ENCODE measurements around the gene TPP1. TPM values are rescaled to one million over a fixed set of nuclear protein-coding genes. Genes with fewer than 3 reads are reported as not detected.

The TPP1 gene
- total and polyA plus RNA-seq, 2 of the 13 experiments (the other 11 are each of a cell fraction or from before 2014, with no cell fraction given): 13.9 to 74.6 TPM

DNA sequence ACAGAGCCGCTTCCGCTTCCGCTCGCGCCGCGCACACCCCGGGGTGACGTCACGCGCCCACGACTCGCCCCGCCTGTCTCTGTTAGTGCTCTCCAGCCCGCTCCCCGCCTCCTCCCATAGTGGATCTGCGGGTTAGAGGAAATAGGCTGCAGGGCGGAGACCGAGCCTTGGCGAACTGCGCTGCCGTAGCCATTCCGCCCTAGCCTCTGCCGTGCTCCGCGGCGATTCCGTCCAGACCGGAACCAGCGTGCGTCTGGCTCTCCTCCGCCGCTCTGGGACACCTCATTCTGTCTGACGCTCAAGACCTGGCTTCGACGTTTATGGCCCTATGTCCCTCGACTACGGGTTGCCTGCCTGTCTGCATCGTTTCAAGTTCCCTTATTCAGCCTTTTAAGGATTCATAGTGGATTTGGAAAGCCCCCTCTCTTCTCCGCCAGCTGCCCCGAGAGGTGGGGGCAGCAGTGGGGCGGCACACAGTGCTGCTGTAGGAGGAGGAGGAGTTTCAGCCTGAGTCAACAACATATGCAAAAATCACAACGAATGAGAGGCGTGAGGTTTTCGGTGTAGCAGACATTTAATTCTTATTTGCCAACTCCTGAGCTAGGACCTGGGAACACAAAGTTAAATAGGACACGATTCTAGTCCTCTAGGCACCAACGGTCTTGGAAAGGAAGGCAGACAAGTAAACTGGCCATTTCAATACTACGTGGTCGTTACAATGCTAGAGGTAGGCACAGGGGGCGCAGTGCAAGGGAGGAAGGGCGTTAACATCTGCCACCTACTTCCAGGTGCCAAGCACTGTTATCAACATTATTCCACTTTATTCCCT lies 6.8 kb downstream of the TPP1 start, which contains the start of gene TAF10 (continued):
- TF ChIP-seq, protein P1, sequence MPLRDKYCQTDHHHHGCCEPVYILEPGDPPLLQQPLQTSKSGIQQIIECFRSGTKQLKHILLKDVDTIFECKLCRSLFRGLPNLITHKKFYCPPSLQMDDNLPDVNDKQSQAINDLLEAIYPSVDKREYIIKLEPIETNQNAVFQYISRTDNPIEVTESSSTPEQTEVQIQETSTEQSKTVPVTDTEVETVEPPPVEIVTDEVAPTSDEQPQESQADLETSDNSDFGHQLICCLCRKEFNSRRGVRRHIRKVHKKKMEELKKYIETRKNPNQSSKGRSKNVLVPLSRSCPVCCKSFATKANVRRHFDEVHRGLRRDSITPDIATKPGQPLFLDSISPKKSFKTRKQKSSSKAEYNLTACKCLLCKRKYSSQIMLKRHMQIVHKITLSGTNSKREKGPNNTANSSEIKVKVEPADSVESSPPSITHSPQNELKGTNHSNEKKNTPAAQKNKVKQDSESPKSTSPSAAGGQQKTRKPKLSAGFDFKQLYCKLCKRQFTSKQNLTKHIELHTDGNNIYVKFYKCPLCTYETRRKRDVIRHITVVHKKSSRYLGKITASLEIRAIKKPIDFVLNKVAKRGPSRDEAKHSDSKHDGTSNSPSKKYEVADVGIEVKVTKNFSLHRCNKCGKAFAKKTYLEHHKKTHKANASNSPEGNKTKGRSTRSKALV (CRISPR knock-in tag; IDR thresholded peaks at IDR 0.05): no peak
- TF ChIP-seq PITX1 (CRISPR knock-in tag; IDR thresholded peaks at IDR 0.05) (peak; percentile 73; the same call in 1 of the 2 replicates), CREM (IDR thresholded peaks at IDR 0.05) (peak; percentile 83), CREM (CRISPR knock-in tag; IDR thresholded peaks at IDR 0.05) (no peak), ZNF687 (CRISPR knock-in tag; IDR thresholded peaks at IDR 0.05) (peak; percentile 95), ZNF652 (CRISPR knock-in tag; IDR thresholded peaks at IDR 0.05; ENCODE audit: borderline replicate concordance, low read depth) (peak; percentile 29; the same call in 1 of the 2 replicates), ZNF501 (CRISPR knock-in tag; IDR thresholded peaks at IDR 0.05) (peak; percentile 86), ATM (IDR thresholded peaks at IDR 0.05; ENCODE audit: borderline replicate concordance) (no peak), ZNF772 (CRISPR knock-in tag; IDR thresholded peaks at IDR 0.05) (peak; percentile 84; the same call in 1 of the 2 replicates), ZBTB21 (CRISPR knock-in tag; IDR thresholded peaks at IDR 0.05) (peak; percentile 89), IRX3 (CRISPR knock-in tag; IDR thresholded peaks at IDR 0.05; ENCODE audit: borderline replicate concordance, low read depth) (peak; percentile 53; the same call in 1 of the 2 replicates), NFKB2 (CRISPR knock-in tag; IDR thresholded peaks at IDR 0.05; ENCODE audit: borderline replicate concordance) (peak; percentile 50; the same call in 1 of the 2 replicates), SAFB2 (CRISPR knock-in tag; IDR thresholded peaks at IDR 0.05; ENCODE audit: borderline replicate concordance, low read depth) (no peak), ATF3 (CRISPR knock-in tag; IDR thresholded peaks at IDR 0.05) (0 out of 2 replicates have a peak, but pooled peaks have one; percentile 28), KDM5B (CRISPR knock-in tag; IDR thresholded peaks at IDR 0.05; ENCODE audit: borderline replicate concordance) (peak; percentile 92; the same call in 1 of the 2 replicates), ZBTB43 (CRISPR knock-in tag; conservative IDR thresholded peaks at IDR 0.05) (no peak), ZNF510 (CRISPR knock-in tag; IDR thresholded peaks at IDR 0.05; ENCODE audit: low read depth) (no peak), SOX6 (IDR thresholded peaks at IDR 0.05) (no peak), SOX6 (CRISPR knock-in tag; IDR thresholded peaks at IDR 0.05) (peak; percentile 62)

All from HepG2 (cell line).